ENCODE results near the gene TOR3A. TPM values are rescaled to one million over a fixed set of nuclear protein-coding genes. Genes with fewer than 3 reads are reported as not detected.
"Not testable (repeated sequence)": the region's sequence is repeated elsewhere in the genome, so short reads cannot be mapped to it uniquely, and the experiment has no call there.

TOR3A gene
- total RNA-seq, 1 experiment from 2014 or later: 51.5 TPM

- H3K27ac ChIP-seq (ENCODE audit: low read length): peak overlapping the region; percentile 74
- DNase-seq (ENCODE audit: low read depth, low spot score) (no peak), ATAC-seq (peak; percentile 78)
- BruUV-seq (replicated peaks): no TSS peak
- TF ChIP-seq REST (IDR thresholded peaks at IDR 0.05; ENCODE audit: insufficient read depth in 1 of 2, low read depth in 2 of 2, low read length in 1 of 2) (no peak), SIN3A (IDR thresholded peaks at IDR 0.05; ENCODE audit: borderline replicate concordance, insufficient read depth, low read depth, low read length) (no peak), POLR2AphosphoS5 (IDR thresholded peaks at IDR 0.05; ENCODE audit: low read depth, low read length) (no peak), CTCF (IDR thresholded peaks at IDR 0.05) (no peak), TCF7L2 (IDR thresholded peaks at IDR 0.05; ENCODE audit: low read depth, low read length) (no peak)
- POLR2A ChIA-PET: interaction anchor here (0.6 to 0.7 kb wide), 3 partner anchors 17 to 165 kb away, joined by 4 to 6 read pairs (median 6); no protein-coding TSS in a partner anchor
- CTCF ChIA-PET: interaction anchor here (0.7 kb wide), 1 partner anchor 24 kb away, joined by 7 read pairs; no protein-coding TSS in a partner anchor
- intact Hi-C loops (cut with micrococcal nuclease; ENCODE audit: unreplicated experiment) (no loop called here), in situ Hi-C loops (cut with HindIII; ENCODE audit: low pct_unique_long_range_greater_than_20kb, low sequenced_read_pairs) (no loop called here)
- H3K9me3 ChIP-seq (ENCODE audit: control insufficient read depth, insufficient read depth, low read depth, low read length): no peaks in the 10 kb centered on the region
- H3K4me1 ChIP-seq (ENCODE audit: control insufficient read depth, insufficient read depth, low read length): peaks cover 23% of the 10 kb centered on the region
- H3K4me3 ChIP-seq (ENCODE audit: low read depth in 2 of 2, low read length in 2 of 2): peak overlapping the region; percentile 35 to 49
- H3K36me3 ChIP-seq (ENCODE audit: control insufficient read depth, insufficient read depth, low read length): no peaks in the 10 kb centered on the region; the same call in 1 of the 2 replicates
- no peaks in the 10 kb centered on the region for H3K27me3 ChIP-seq (ENCODE audit: control insufficient read depth, insufficient read depth, low read length)
Observed at GRCh38 chr1:179129702-179130473, 48.0 kb downstream of the TOR3A start.

GRCh38 chr1:179135168-179135567 lies 53.3 kb downstream of the TOR3A start:
- CTCF ChIA-PET; intact Hi-C loops (cut with micrococcal nuclease; ENCODE audit: unreplicated experiment): not testable (repeated sequence)

GRCh38 chr1:179135707-179136106 lies 53.8 kb downstream of the TOR3A start:
- in situ Hi-C loops (cut with HindIII; ENCODE audit: low pct_unique_long_range_greater_than_20kb, low sequenced_read_pairs); POLR2A ChIA-PET; DNase-seq (ENCODE audit: low read depth, low spot score); H3K27ac ChIP-seq (ENCODE audit: low read length); CTCF ChIA-PET; H3K27me3 ChIP-seq (ENCODE audit: control insufficient read depth, insufficient read depth, low read length); BruUV-seq (replicated peaks); intact Hi-C loops (cut with micrococcal nuclease; ENCODE audit: unreplicated experiment); H3K36me3 ChIP-seq (ENCODE audit: control insufficient read depth, insufficient read depth, low read length); ATAC-seq; H3K9me3 ChIP-seq (ENCODE audit: control insufficient read depth, insufficient read depth, low read depth, low read length); H3K4me3 ChIP-seq (ENCODE audit: low read depth in 2 of 2, low read length in 2 of 2): not testable (repeated sequence)
- peaks cover 11% of the 10 kb centered on the region for H3K4me1 ChIP-seq (ENCODE audit: control insufficient read depth, insufficient read depth, low read length)

More at GRCh38 chr1:179135168-179135567, 53.3 kb downstream of the TOR3A start:
- H3K36me3 ChIP-seq (ENCODE audit: control insufficient read depth, insufficient read depth, low read length); BruUV-seq (replicated peaks); H3K27ac ChIP-seq (ENCODE audit: low read length); H3K9me3 ChIP-seq (ENCODE audit: control insufficient read depth, insufficient read depth, low read depth, low read length); ATAC-seq; POLR2A ChIA-PET; H3K4me3 ChIP-seq (ENCODE audit: low read depth in 2 of 2, low read length in 2 of 2); DNase-seq (ENCODE audit: low read depth, low spot score); H3K27me3 ChIP-seq (ENCODE audit: control insufficient read depth, insufficient read depth, low read length); in situ Hi-C loops (cut with HindIII; ENCODE audit: low pct_unique_long_range_greater_than_20kb, low sequenced_read_pairs): not testable (repeated sequence)
- peaks cover 16% of the 10 kb centered on the region for H3K4me1 ChIP-seq (ENCODE audit: control insufficient read depth, insufficient read depth, low read length)
